ENCODE results near the gene AKAIN1. TPM values are rescaled to one million over a fixed set of nuclear protein-coding genes. Genes with fewer than 3 reads are reported as not detected.

The AKAIN1 gene
- total and polyA plus RNA-seq, 2 donors (not counting 1 experiment from before 2014, with no cell fraction given) = not detected

GRCh38 chr18:5197461-5197860 is 404 bp upstream of the AKAIN1 start:
- H3K9me3 ChIP-seq (ENCODE audit: control insufficient read depth, insufficient read depth, low read depth, low read length) = no peaks in the 10 kb centered on the region
- H3K79me2 ChIP-seq (ENCODE audit: control insufficient read depth, insufficient read depth, low read length) = no peaks in the 10 kb centered on the region
- no peaks in the 10 kb centered on the region for H3K36me3 ChIP-seq (ENCODE audit: control insufficient read depth, insufficient read depth, low read length)
- H3K27ac ChIP-seq (ENCODE audit: insufficient read depth, low read length) = no peak overlapping the region
- no peaks in the 10 kb centered on the region for H3K4me1 ChIP-seq (ENCODE audit: control insufficient read depth, extremely low read depth, insufficient read depth, low read length)
- no peak overlapping the region for H3K4me2 ChIP-seq (ENCODE audit: extremely low read depth, insufficient read depth, low read length)
- H3K4me3 ChIP-seq (replicated peaks in 1 of 4; ENCODE audit: control extremely low read depth in 1 of 4, insufficient read depth in 1 of 4, low read depth in 3 of 4, low read length in 4 of 4) = no peak overlapping the region
- no peak overlapping the region for H3K9ac ChIP-seq (ENCODE audit: insufficient read depth, low read length)
- no peak for DNase-seq (ENCODE audit: low read depth in 2 of 2)
- no peak overlapping the region for H2AFZ ChIP-seq (ENCODE audit: low read length)
- H4K20me1 ChIP-seq (ENCODE audit: control insufficient read depth, extremely low read depth, insufficient read depth, low read length) = no peaks in the 10 kb centered on the region
- peaks cover 3% of the 10 kb centered on the region for H3K27me3 ChIP-seq (ENCODE audit: control insufficient read depth, insufficient read depth, low read length)
- TF ChIP-seq CTCF (conservative IDR thresholded peaks at IDR 0.05 in 1 of 2, IDR thresholded peaks at IDR 0.05 in 1 of 2; ENCODE audit: low read depth in 1 of 2, low read length in 2 of 2) = no peak
- TF ChIP-seq EZH2 (IDR thresholded peaks at IDR 0.05; ENCODE audit: low read length, missing control alignments) = no peak

- Histone ChIP-seq H3K4me1 (ENCODE audit: control insufficient read depth, extremely low read depth, insufficient read depth, low read length) (no peaks in the 10 kb centered on the region), H3K9ac (ENCODE audit: insufficient read depth, low read length) (no peak overlapping the region), H3K4me3 (replicated peaks in 1 of 4; ENCODE audit: control extremely low read depth in 1 of 4, insufficient read depth in 1 of 4, low read depth in 3 of 4, low read length in 4 of 4) (no peak overlapping the region), H3K27me3 (ENCODE audit: control insufficient read depth, insufficient read depth, low read length) (peaks cover 3% of the 10 kb centered on the region), H3K36me3 (ENCODE audit: control insufficient read depth, insufficient read depth, low read length) (no peaks in the 10 kb centered on the region), H4K20me1 (ENCODE audit: control insufficient read depth, extremely low read depth, insufficient read depth, low read length) (no peaks in the 10 kb centered on the region), H3K4me2 (ENCODE audit: extremely low read depth, insufficient read depth, low read length) (no peak overlapping the region), H3K27ac (ENCODE audit: insufficient read depth, low read length) (no peak overlapping the region), H3K9me3 (ENCODE audit: control insufficient read depth, insufficient read depth, low read depth, low read length) (no peaks in the 10 kb centered on the region), H2AFZ (ENCODE audit: low read length) (no peak overlapping the region), H3K79me2 (ENCODE audit: control insufficient read depth, insufficient read depth, low read length) (no peaks in the 10 kb centered on the region)
- DNase-seq (ENCODE audit: low read depth in 2 of 2) = no peak
- no peak for TF ChIP-seq EZH2 (IDR thresholded peaks at IDR 0.05; ENCODE audit: low read length, missing control alignments)
- no peak for TF ChIP-seq CTCF (conservative IDR thresholded peaks at IDR 0.05 in 1 of 2, IDR thresholded peaks at IDR 0.05 in 1 of 2; ENCODE audit: low read depth in 1 of 2, low read length in 2 of 2)
Measured at GRCh38 chr18:5196253-5197031, 615 bp downstream of the AKAIN1 start.

- TF ChIP-seq CTCF (conservative IDR thresholded peaks at IDR 0.05 in 1 of 2, IDR thresholded peaks at IDR 0.05 in 1 of 2; ENCODE audit: low read depth in 1 of 2, low read length in 2 of 2) (no peak), EZH2 (IDR thresholded peaks at IDR 0.05; ENCODE audit: low read length, missing control alignments) (no peak)
- DNase-seq (ENCODE audit: low read depth in 2 of 2) = no peak
Measured at GRCh38 chr18:5195656-5196055, 1.4 kb downstream of the AKAIN1 start.

More at GRCh38 chr18:5195656-5196055, 1.4 kb downstream of the AKAIN1 start:
- Histone ChIP-seq H2AFZ (ENCODE audit: low read length) (no peak overlapping the region), H3K4me3 (replicated peaks in 1 of 4; ENCODE audit: control extremely low read depth in 1 of 4, insufficient read depth in 1 of 4, low read depth in 3 of 4, low read length in 4 of 4) (no peak overlapping the region), H3K27me3 (ENCODE audit: control insufficient read depth, insufficient read depth, low read length) (peaks cover 3% of the 10 kb centered on the region), H3K36me3 (ENCODE audit: control insufficient read depth, insufficient read depth, low read length) (no peaks in the 10 kb centered on the region), H3K9me3 (ENCODE audit: control insufficient read depth, insufficient read depth, low read depth, low read length) (no peaks in the 10 kb centered on the region), H3K79me2 (ENCODE audit: control insufficient read depth, insufficient read depth, low read length) (no peaks in the 10 kb centered on the region), H3K9ac (ENCODE audit: insufficient read depth, low read length) (no peak overlapping the region), H3K27ac (ENCODE audit: insufficient read depth, low read length) (no peak overlapping the region), H4K20me1 (ENCODE audit: control insufficient read depth, extremely low read depth, insufficient read depth, low read length) (no peaks in the 10 kb centered on the region), H3K4me1 (ENCODE audit: control insufficient read depth, extremely low read depth, insufficient read depth, low read length) (no peaks in the 10 kb centered on the region), H3K4me2 (ENCODE audit: extremely low read depth, insufficient read depth, low read length) (no peak overlapping the region)

Measured in fibroblast of lung (primary cell).